HL-60 (cell line): ENCODE measurements around the gene CEACAM21.

ENCODE experiments used
- CTCF ChIP-seq: IDR thresholded peaks from one replicate; pipeline ENCODE4 v1.5.1; 2011; ENCODE audit warnings: low read length, control low read depth, inconsistent platforms; ENCODE audit not compliant: insufficient read depth
- GABPA ChIP-seq: IDR thresholded peaks from 2 replicates; pipeline ENCODE4 v1.6.1; 2012; ENCODE audit warnings: low read depth
- POLR2AphosphoS5 ChIP-seq: IDR thresholded peaks from 2 replicates; pipeline ENCODE4 v1.6.1; 2012; ENCODE audit warnings: low read depth
- REST ChIP-seq: IDR thresholded peaks from 2 replicates; pipeline ENCODE4 v1.6.1; 2012; ENCODE audit warnings: low read depth; ENCODE audit not compliant: insufficient replicate concordance

DNA sequence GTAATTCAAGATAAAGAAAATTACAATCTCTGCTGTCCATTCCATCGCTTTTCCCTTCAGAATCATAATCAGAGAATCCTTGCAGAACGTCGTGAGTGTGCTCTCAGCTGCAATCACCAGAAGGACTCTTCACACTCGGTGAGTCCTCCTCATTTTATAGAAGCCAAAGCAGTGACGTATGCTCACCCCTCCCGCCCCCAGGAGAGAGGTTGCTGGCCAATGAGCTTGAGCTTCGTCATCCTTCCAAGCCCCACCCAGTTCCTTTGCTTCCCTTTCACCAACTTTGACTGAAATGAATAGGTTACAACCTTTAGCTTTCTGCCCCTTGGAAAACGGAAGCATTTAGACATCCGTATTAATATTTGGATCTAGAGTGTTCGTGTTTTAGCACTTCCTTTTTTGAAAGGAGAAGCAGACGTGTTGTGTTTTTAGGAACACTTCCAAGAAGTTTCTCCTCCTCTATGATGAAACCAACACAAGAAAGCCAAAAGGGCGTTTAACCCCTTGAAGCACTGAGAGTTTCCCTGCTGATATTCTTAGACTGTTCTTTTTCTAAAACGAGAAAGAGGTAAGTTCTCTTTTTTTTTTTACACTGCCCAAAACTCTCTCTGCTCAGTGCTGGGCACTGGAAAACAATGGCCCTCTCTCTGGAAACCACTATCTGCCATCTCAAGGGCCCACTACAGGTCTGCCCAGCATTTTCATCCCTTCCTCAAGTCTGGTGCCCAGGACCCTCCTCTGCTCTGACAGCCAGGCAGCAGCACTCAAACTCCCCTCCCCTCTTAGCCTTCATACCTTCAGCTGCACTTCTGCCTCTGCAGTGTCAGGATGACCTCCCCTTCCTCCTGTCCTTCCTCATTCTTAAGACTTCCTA lies 44.3 kb upstream of the CEACAM21 start:
- TF ChIP-seq CTCF (no peak), POLR2AphosphoS5 (peak; percentile 38; the same call in 1 of the 2 replicates), GABPA (no peak; the same call in 1 of the 2 replicates), REST (no peak)
